HCT116 (cell line): ENCODE measurements around the gene CCDC90B. TPM values are rescaled to one million over a fixed set of nuclear protein-coding genes. Genes with fewer than 3 reads are reported as not detected.
"Not testable (repeated sequence)": the region's sequence is repeated elsewhere in the genome, so short reads cannot be mapped to it uniquely, and the experiment has no call there.

Experiments
- ATAC-seq: fragments of 200-7000 bp; cut with Tn5 transposase; 2 replicates; pipeline ENCODE4 v1.9.1; 2020; ENCODE audit warnings: mild to moderate bottlenecking, moderate library complexity
- BruUV-seq: library from RNA; stranded (reverse); fragments of 400-500 nt; replicated peaks from 2 replicates; lab custom pipeline; 2021; lab: Mats Ljungman, UMichigan
- CTCF ChIA-PET: fragments of 300-600 bp; sonication (Branson Sonifier 250); formaldehyde crosslinking; loops from one replicate; lab custom pipeline; 2021; ENCODE audit warnings: antibody characterized with exemption; lab: Charles Lee
- POLR2A ChIA-PET: fragments of 300-600, 350-600 bp; sonication (Branson Sonifier 250); formaldehyde crosslinking; loops from one replicate; lab custom pipeline; 2021; ENCODE audit warnings: antibody characterized with exemption; lab: Charles Lee
- RAD21 ChIA-PET, 2 experiments: fragments of 300-600 bp; sonication (Branson Sonifier 250); formaldehyde crosslinking; loops; one replicate each; lab custom pipeline; 2023; ENCODE audit warnings: low total read pairs in 2 of 2; ENCODE audit not compliant: uncharacterized antibody in 2 of 2, unreplicated experiment in 2 of 2, low non-redundant PET in 1 of 2; lab: Charles Lee
- DNase-seq: peaks from one replicate; pipeline ENCODE4 v3.0.0-alpha.2; 2010; ENCODE audit warnings: low read depth, low spot score
- H2AFZ ChIP-seq: fragments of 200-600 bp; shearing (Covaris generic), sonication (generic); 2 replicates; pipeline ENCODE4 v1.6.1; 2017; ENCODE audit warnings: low read depth, mixed run types, mixed read lengths, antibody characterized with exemption, low read length; ENCODE audit not compliant: poor library complexity, severe bottlenecking
- H3K27ac ChIP-seq: 2 replicates; pipeline ENCODE4 v1.5.1; 2012; ENCODE audit warnings: low read depth, low read length
- H3K27me3 ChIP-seq: fragments of 200-600 bp; sonication (generic); 2 replicates; pipeline ENCODE4 v1.6.1; 2016; ENCODE audit warnings: mixed run types, low read length, mixed read lengths; ENCODE audit not compliant: insufficient read depth
- H3K36me3 ChIP-seq, 2 experiments: fragments of 200-500 bp in 1 of 2; fragments of 200-600 bp in 1 of 2; sonication (Bioruptor generic) in 1 of 2; sonication (generic) in 1 of 2; 2 replicates each; pipeline versions ENCODE4 v1.5.1 to v1.6.1; 2014 to 2016; ENCODE audit warnings: low read length in 2 of 2, inconsistent platforms in 1 of 2, mixed read lengths in 1 of 2, mixed run types in 1 of 2; ENCODE audit not compliant: insufficient read depth in 2 of 2, control insufficient read depth in 1 of 2
- H3K4me1 ChIP-seq, 2 experiments: fragments of 200-600 bp in 1 of 2; sonication (generic) in 1 of 2; 2 replicates each; pipeline versions ENCODE4 v1.5.1 to v1.6.1; 2012 to 2017; ENCODE audit warnings: low read length in 2 of 2, inconsistent platforms in 1 of 2, mild to moderate bottlenecking in 1 of 2, mixed read lengths in 1 of 2, mixed run types in 1 of 2, moderate library complexity in 1 of 2; ENCODE audit not compliant: insufficient read depth in 2 of 2, control insufficient read depth in 1 of 2
- H3K4me2 ChIP-seq: fragments of 200-600 bp; sonication (generic); 2 replicates; pipeline ENCODE4 v1.6.1; 2017; ENCODE audit warnings: mixed run types, low read length, mixed read lengths
- H3K4me3 ChIP-seq, 2 experiments: fragments of 200-600 bp in 1 of 2; sonication (generic) in 1 of 2; replicated peaks in 1 of 2; 2 replicates each; pipeline ENCODE4 v1.5.1; 2011 to 2016; ENCODE audit warnings: low read length in 2 of 2, control low read depth in 1 of 2, low read depth in 1 of 2, mild to moderate bottlenecking in 1 of 2, mixed read lengths in 1 of 2, mixed run types in 1 of 2
- H3K79me2 ChIP-seq: fragments of 200-600 bp; sonication (generic); 2 replicates; pipeline ENCODE4 v1.6.1; 2017; ENCODE audit warnings: mild to moderate bottlenecking, mixed run types, low read length, moderate library complexity, mixed read lengths; ENCODE audit not compliant: insufficient read depth
- H3K9ac ChIP-seq: fragments of 200-600 bp; sonication (generic); 2 replicates; pipeline ENCODE4 v1.6.1; 2016; ENCODE audit warnings: low read length, mixed read lengths
- H3K9me2 ChIP-seq: fragments of 200-600 bp; sonication (generic), shearing (Covaris generic); 2 replicates; pipeline ENCODE4 v1.6.1; 2017; ENCODE audit warnings: mixed run types, mild to moderate bottlenecking, moderate library complexity; ENCODE audit not compliant: insufficient read depth
- H3K9me3 ChIP-seq, 2 experiments: fragments of 200-500 bp in 1 of 2; fragments of 200-600 bp in 1 of 2; sonication (Bioruptor generic) in 1 of 2; sonication (generic) in 1 of 2; 2 replicates each; pipeline ENCODE4 v1.6.1; 2014 to 2017; ENCODE audit warnings: low read length in 2 of 2, mixed read lengths in 2 of 2, inconsistent platforms in 1 of 2, low read depth in 1 of 2, mild to moderate bottlenecking in 1 of 2, mixed run types in 1 of 2, moderate library complexity in 1 of 2; ENCODE audit not compliant: control insufficient read depth in 1 of 2, insufficient read depth in 1 of 2
- H4K20me1 ChIP-seq: fragments of 200-600 bp; sonication (generic), shearing (Covaris generic); 2 replicates; pipeline ENCODE4 v1.6.1; 2017; ENCODE audit warnings: mixed run types, mild to moderate bottlenecking, moderate library complexity; ENCODE audit not compliant: insufficient read depth
- FOSL1 ChIP-seq: IDR thresholded peaks from 2 replicates; pipeline ENCODE4 v1.6.1; 2012; ENCODE audit warnings: low read depth
- YY1 ChIP-seq: IDR thresholded peaks from 2 replicates; pipeline ENCODE4 v1.6.1; 2011; ENCODE audit warnings: low read length, low read depth, moderate library complexity, mild to moderate bottlenecking; ENCODE audit not compliant: insufficient replicate concordance; ENCODE audit errors: extremely low read depth
- ZBTB33 ChIP-seq: IDR thresholded peaks from 2 replicates; pipeline ENCODE4 v1.6.1; 2011; ENCODE audit warnings: mild to moderate bottlenecking, low read length, moderate library complexity; ENCODE audit not compliant: insufficient replicate concordance; ENCODE audit errors: extremely low read depth
- intact Hi-C: fragments of 100-400 bp; cut with micrococcal nuclease; formaldehyde crosslinking; loops from 2 replicates; pipeline ENCODE4 v1.10.0; 2022
- total RNA-seq: library from RNA; stranded (reverse); gene quantifications from one replicate; pipeline ENCODE4 v1.2.1, GENCODE V29; 2021; ENCODE audit not compliant: unreplicated experiment

Gene CCDC90B
- total RNA-seq, 1 experiment from 2014 or later, result 30.3 TPM

GRCh38 chr11:83272627-83273026 is 13.5 kb downstream of the CCDC90B start:
- H2AFZ ChIP-seq, result no peak overlapping the region
- no peaks in the 10 kb centered on the region for H3K79me2 ChIP-seq
- H3K9me2 ChIP-seq, result no peaks in the 10 kb centered on the region
- intact Hi-C loops, result no loop called here
- H3K4me3 ChIP-seq, result no peak overlapping the region
- H3K27ac ChIP-seq, result no peak overlapping the region; the same call in 1 of the 2 replicates
- BruUV-seq, result no TSS peak
- no peaks in the 10 kb centered on the region for H3K27me3 ChIP-seq
- POLR2A ChIA-PET, result no interaction called here
- ATAC-seq (no peak), DNase-seq (no peak)
- H3K4me1 ChIP-seq, result peaks cover 0 to 3% of the 10 kb centered on the region in 2 experiments; a peak in 2 of 4 replicates
- H3K4me2 ChIP-seq, result no peak overlapping the region
- TF ChIP-seq YY1 (no peak), FOSL1 (0 out of 2 replicates have a peak, but pooled peaks have one; percentile 20), ZBTB33 (no peak)
- RAD21 ChIA-PET, result no interaction called here
- H3K36me3 ChIP-seq, result peaks cover 8 to 21% of the 10 kb centered on the region in 2 experiments; a peak in 3 of 4 replicates
- H3K9me3 ChIP-seq, result no peaks in the 10 kb centered on the region
- no peak overlapping the region for H3K9ac ChIP-seq
- CTCF ChIA-PET, result no interaction called here
- no peaks in the 10 kb centered on the region for H4K20me1 ChIP-seq

DNA sequence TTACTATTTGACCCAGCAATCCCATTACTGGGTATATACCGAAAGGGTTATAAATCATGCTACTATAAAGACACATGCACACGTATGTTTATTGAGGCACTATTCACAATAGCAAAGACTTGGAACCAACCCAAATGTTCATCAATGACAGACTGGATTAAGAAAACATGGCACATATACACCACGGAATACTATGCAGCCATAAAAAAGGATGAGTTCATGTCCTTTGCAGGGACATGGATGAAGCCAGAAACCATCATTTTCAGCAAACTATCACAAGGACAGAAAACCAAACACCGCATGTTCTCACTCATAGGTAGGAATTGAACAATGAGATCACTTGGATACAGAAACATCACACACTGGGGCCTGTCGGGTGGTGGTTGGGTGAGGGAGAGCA is 14.4 kb downstream of the CCDC90B start:
- H3K36me3 ChIP-seq, result peaks cover 8 to 16% of the 10 kb centered on the region in 2 experiments; a peak in 3 of 4 replicates
- H3K4me1 ChIP-seq, H3K9me3 ChIP-seq, H2AFZ ChIP-seq, H3K79me2 ChIP-seq, H3K9me2 ChIP-seq, ATAC-seq, H4K20me1 ChIP-seq, H3K9ac ChIP-seq, H3K27ac ChIP-seq, BruUV-seq, DNase-seq, H3K4me2 ChIP-seq, H3K27me3 ChIP-seq, CTCF ChIA-PET, POLR2A ChIA-PET, RAD21 ChIA-PET, intact Hi-C loops, H3K4me3 ChIP-seq: not testable (repeated sequence)

DNA sequence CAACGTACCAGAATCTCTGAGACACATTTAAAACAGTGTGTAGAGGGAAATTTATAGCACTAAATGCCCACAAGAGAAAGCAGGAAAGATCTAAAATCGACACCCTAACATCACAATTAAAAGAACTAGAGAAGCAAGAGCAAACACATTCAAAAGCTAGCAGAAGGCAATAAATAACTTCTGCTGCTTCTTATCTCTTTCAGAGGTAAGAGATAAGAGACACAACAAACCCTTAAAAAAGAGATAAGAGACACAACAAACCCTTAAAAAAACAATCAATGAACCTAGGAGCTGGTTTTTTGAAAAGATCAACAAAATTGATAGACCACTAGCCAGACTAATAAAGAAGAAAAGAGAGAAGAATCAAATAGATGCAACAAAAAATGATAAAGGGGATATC is 17.1 kb downstream of the CCDC90B start:
- H3K79me2 ChIP-seq, POLR2A ChIA-PET, intact Hi-C loops, H3K4me2 ChIP-seq, H3K4me3 ChIP-seq, H3K9me3 ChIP-seq, ATAC-seq, H4K20me1 ChIP-seq, H3K27me3 ChIP-seq, CTCF ChIA-PET, DNase-seq, RAD21 ChIA-PET, H3K27ac ChIP-seq, BruUV-seq, H2AFZ ChIP-seq, H3K9me2 ChIP-seq, H3K9ac ChIP-seq, H3K4me1 ChIP-seq: not testable (repeated sequence)
- peaks cover 8 to 18% of the 10 kb centered on the region in 2 experiments; a peak in 3 of 4 replicates for H3K36me3 ChIP-seq
